HEK293 (cell line): Measurements from ENCODE around the gene CDK5.

Experiments used
- CTCF ChIA-PET: fragments of 350-600 bp; formaldehyde crosslinking; extraction: SDS; loops from one replicate; lab custom pipeline; 2021; ENCODE audit warnings: antibody characterized with exemption; lab: Yijun Ruan, JAX
- POLR2A ChIA-PET: fragments of 300-600 bp; formaldehyde crosslinking; extraction: SDS; loops from one replicate; lab custom pipeline; 2020; ENCODE audit warnings: antibody characterized with exemption, inconsistent platforms; lab: Yijun Ruan, JAX
- H3K27ac ChIP-seq: fragments of 200-500 bp; sonication (Bioruptor generic); 2 replicates; pipeline ENCODE4 v1.5.1; 2014; ENCODE audit warnings: low read depth, low read length, control low read depth, inconsistent platforms; ENCODE audit errors: extremely low read depth
- H3K36me3 ChIP-seq, 2 experiments: fragments of 200-500 bp in 1 of 2; sonication (Bioruptor generic) in 1 of 2; 1 replicate in 1 of 2; 2 replicates in 1 of 2; pipeline ENCODE4 v1.5.1; 2014 to 2017; ENCODE audit warnings: inconsistent platforms in 2 of 2, low read length in 2 of 2; ENCODE audit not compliant: control insufficient read depth in 2 of 2, insufficient read depth in 1 of 2
- H3K4me1 ChIP-seq: fragments of 200-500 bp; sonication (Bioruptor generic); 2 replicates; pipeline ENCODE4 v1.5.1; 2014; ENCODE audit warnings: mild to moderate bottlenecking, low read length, inconsistent platforms; ENCODE audit not compliant: control insufficient read depth, insufficient read depth
- H3K4me3 ChIP-seq: 2 replicates; pipeline ENCODE4 v1.5.1; 2011; ENCODE audit warnings: low read depth, mild to moderate bottlenecking, control low read depth, low read length, moderate library complexity
- H3K9me3 ChIP-seq: fragments of 200-500 bp; sonication (Bioruptor generic); 2 replicates; pipeline ENCODE4 v1.5.1; 2014; ENCODE audit warnings: low read depth, low read length, inconsistent platforms; ENCODE audit not compliant: control insufficient read depth, insufficient read depth
- GFI1B ChIP-seq: fragments of 450-650 bp; formaldehyde crosslinking; IDR thresholded peaks from 2 replicates; pipeline ENCODE4 v1.5.1; 2016; ENCODE audit warnings: missing biosample characterization, missing genetic modification characterization
- GLI4 ChIP-seq: fragments of 450-650 bp; formaldehyde crosslinking; IDR thresholded peaks from 2 replicates; pipeline ENCODE4 v1.5.1; 2016; ENCODE audit warnings: missing biosample characterization, missing genetic modification characterization
- HOXC10 ChIP-seq: sonication (generic); formaldehyde crosslinking; IDR thresholded peaks from 2 replicates; pipeline ENCODE4 v1.8.1; 2023; ENCODE audit warnings: mild to moderate bottlenecking, missing genetic modification reagents
- TCF7L2 ChIP-seq: IDR thresholded peaks from 2 replicates; pipeline ENCODE4 v1.6.1; 2011; ENCODE audit warnings: low read depth, mild to moderate bottlenecking, inconsistent platforms, low read length, moderate library complexity, borderline replicate concordance
- YY1 ChIP-seq: fragments of 450-650 bp; formaldehyde crosslinking; IDR thresholded peaks from 2 replicates; pipeline ENCODE4 v1.5.1; 2018; ENCODE audit warnings: missing biosample characterization, missing genetic modification characterization
- YY2 ChIP-seq: fragments of 450-650 bp; formaldehyde crosslinking; IDR thresholded peaks from 2 replicates; pipeline ENCODE4 v1.5.1; 2016; ENCODE audit warnings: missing biosample characterization, missing genetic modification characterization
- ZNF175 ChIP-seq: fragments of 450-650 bp; formaldehyde crosslinking; IDR thresholded peaks from 2 replicates; pipeline ENCODE4 v1.5.1; 2016; ENCODE audit warnings: missing biosample characterization, missing genetic modification characterization
- ZNF2 ChIP-seq: fragments of 450-650 bp; formaldehyde crosslinking; IDR thresholded peaks from 2 replicates; pipeline ENCODE4 v1.5.1; 2016; ENCODE audit warnings: missing biosample characterization, missing genetic modification characterization
- ZNF404 ChIP-seq: fragments of 450-650 bp; formaldehyde crosslinking; IDR thresholded peaks from 2 replicates; pipeline ENCODE4 v1.5.1; 2017; ENCODE audit warnings: missing biosample characterization, missing genetic modification characterization
- ZNF544 ChIP-seq: fragments of 450-650 bp; formaldehyde crosslinking; IDR thresholded peaks from 2 replicates; pipeline ENCODE4 v1.5.0; 2017; ENCODE audit warnings: missing biosample characterization, missing genetic modification characterization
- ZNF558 ChIP-seq: fragments of 450-650 bp; formaldehyde crosslinking; IDR thresholded peaks from 2 replicates; pipeline ENCODE4 v1.5.1; 2016; ENCODE audit warnings: missing biosample characterization, missing genetic modification characterization
- ZNF600 ChIP-seq: fragments of 450-650 bp; formaldehyde crosslinking; IDR thresholded peaks from 2 replicates; pipeline ENCODE4 v1.5.1; 2016; ENCODE audit warnings: missing biosample characterization, missing genetic modification characterization
- ZNF701 ChIP-seq: fragments of 450-650 bp; formaldehyde crosslinking; IDR thresholded peaks from 2 replicates; pipeline ENCODE4 v1.5.1; 2016; ENCODE audit warnings: missing biosample characterization, missing genetic modification characterization
- ZNF777 ChIP-seq: fragments of 450-650 bp; formaldehyde crosslinking; IDR thresholded peaks from 2 replicates; pipeline ENCODE4 v1.5.1; 2017; ENCODE audit warnings: missing biosample characterization, missing genetic modification characterization, borderline replicate concordance
- ZNF791 ChIP-seq: fragments of 450-650 bp; formaldehyde crosslinking; IDR thresholded peaks from 2 replicates; pipeline ENCODE4 v1.5.1; 2016; ENCODE audit warnings: missing biosample characterization, missing genetic modification characterization
- TF ChIP-seq, protein P1 (sequence below): fragments of 450-650 bp; formaldehyde crosslinking; IDR thresholded peaks from 2 replicates; pipeline ENCODE4 v1.5.0; 2017; ENCODE audit warnings: missing biosample characterization, missing genetic modification characterization, borderline replicate concordance
- TF ChIP-seq, protein P2 (sequence below): fragments of 450-650 bp; formaldehyde crosslinking; IDR thresholded peaks from 2 replicates; pipeline ENCODE4 v1.5.1; 2017; ENCODE audit warnings: missing biosample characterization, missing genetic modification characterization
- TF ChIP-seq, protein P3 (sequence below): fragments of 450-650 bp; formaldehyde crosslinking; IDR thresholded peaks from 2 replicates; pipeline ENCODE4 v1.5.1; 2017; ENCODE audit warnings: missing biosample characterization, missing genetic modification characterization
- TF ChIP-seq, protein P4 (sequence below): fragments of 450-650 bp; formaldehyde crosslinking; conservative IDR thresholded peaks from 2 replicates; pipeline ENCODE4 v1.5.1; 2016; ENCODE audit warnings: low read depth, missing biosample characterization, missing genetic modification characterization

The CDK5 gene

DNA sequence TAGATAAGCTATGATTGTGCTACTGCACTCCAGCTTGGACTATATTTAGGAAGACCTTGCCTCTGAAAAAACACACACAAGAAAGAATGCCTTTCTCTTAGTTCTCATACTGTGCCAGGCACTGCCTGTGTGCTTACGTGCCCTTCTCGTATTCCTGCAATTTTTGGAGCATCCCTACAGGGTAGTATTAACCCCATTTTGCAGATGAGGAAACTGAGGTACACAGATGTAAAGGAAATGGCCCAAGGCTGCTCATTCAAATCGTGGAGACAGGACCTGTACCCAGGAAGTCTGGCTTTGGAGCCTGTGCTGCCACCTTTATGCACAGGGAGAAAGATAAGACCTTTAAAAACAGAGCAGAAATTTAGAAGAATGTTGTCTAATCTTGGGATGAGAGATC is 45.3 kb upstream of the CDK5 start:
- ChIA-PET POLR2A (interaction anchor here (0.7 kb wide), 1 partner anchor 15 kb away, joined by 7 read pairs; no protein-coding TSS in a partner anchor), CTCF (interaction anchor here (0.6 to 4.0 kb wide), 5 partner anchors 8 to 77 kb away, joined by 3 to 23 read pairs (median 3); no protein-coding TSS in a partner anchor)
- Histone ChIP-seq H3K9me3 (no peaks in the 10 kb centered on the region), H3K36me3 (peaks cover 0 to 31% of the 10 kb centered on the region in 2 experiments; a peak in 2 of 3 replicates), H3K4me1 (no peaks in the 10 kb centered on the region), H3K4me3 (no peak overlapping the region), H3K27ac (no peak overlapping the region)
- no peak for TF ChIP-seq YY2 (tag by site-specific recombination)
- TF ChIP-seq GLI4 (tag by site-specific recombination), result no peak
- TF ChIP-seq, protein P1, sequence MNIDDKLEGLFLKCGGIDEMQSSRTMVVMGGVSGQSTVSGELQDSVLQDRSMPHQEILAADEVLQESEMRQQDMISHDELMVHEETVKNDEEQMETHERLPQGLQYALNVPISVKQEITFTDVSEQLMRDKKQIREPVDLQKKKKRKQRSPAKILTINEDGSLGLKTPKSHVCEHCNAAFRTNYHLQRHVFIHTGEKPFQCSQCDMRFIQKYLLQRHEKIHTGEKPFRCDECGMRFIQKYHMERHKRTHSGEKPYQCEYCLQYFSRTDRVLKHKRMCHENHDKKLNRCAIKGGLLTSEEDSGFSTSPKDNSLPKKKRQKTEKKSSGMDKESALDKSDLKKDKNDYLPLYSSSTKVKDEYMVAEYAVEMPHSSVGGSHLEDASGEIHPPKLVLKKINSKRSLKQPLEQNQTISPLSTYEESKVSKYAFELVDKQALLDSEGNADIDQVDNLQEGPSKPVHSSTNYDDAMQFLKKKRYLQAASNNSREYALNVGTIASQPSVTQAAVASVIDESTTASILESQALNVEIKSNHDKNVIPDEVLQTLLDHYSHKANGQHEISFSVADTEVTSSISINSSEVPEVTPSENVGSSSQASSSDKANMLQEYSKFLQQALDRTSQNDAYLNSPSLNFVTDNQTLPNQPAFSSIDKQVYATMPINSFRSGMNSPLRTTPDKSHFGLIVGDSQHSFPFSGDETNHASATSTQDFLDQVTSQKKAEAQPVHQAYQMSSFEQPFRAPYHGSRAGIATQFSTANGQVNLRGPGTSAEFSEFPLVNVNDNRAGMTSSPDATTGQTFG (tag by site-specific recombination), result no peak
- no peak for TF ChIP-seq ZNF777 (tag by site-specific recombination)
- no peak for TF ChIP-seq YY1 (tag by site-specific recombination)
- TF ChIP-seq ZNF791 (tag by site-specific recombination), result no peak
- no peak for TF ChIP-seq ZNF404 (tag by site-specific recombination)
- no peak for TF ChIP-seq ZNF544
- no peak for TF ChIP-seq ZNF175 (tag by site-specific recombination)
- TF ChIP-seq TCF7L2, result no peak
- TF ChIP-seq, protein P2, sequence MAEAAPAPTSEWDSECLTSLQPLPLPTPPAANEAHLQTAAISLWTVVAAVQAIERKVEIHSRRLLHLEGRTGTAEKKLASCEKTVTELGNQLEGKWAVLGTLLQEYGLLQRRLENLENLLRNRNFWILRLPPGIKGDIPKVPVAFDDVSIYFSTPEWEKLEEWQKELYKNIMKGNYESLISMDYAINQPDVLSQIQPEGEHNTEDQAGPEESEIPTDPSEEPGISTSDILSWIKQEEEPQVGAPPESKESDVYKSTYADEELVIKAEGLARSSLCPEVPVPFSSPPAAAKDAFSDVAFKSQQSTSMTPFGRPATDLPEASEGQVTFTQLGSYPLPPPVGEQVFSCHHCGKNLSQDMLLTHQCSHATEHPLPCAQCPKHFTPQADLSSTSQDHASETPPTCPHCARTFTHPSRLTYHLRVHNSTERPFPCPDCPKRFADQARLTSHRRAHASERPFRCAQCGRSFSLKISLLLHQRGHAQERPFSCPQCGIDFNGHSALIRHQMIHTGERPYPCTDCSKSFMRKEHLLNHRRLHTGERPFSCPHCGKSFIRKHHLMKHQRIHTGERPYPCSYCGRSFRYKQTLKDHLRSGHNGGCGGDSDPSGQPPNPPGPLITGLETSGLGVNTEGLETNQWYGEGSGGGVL (tag by site-specific recombination), result no peak
- TF ChIP-seq HOXC10 (CRISPR knock-in tag), result no peak
- TF ChIP-seq ZNF600 (tag by site-specific recombination), result no peak
- no peak for TF ChIP-seq ZNF2 (tag by site-specific recombination)
- no peak for TF ChIP-seq GFI1B (tag by site-specific recombination)
- TF ChIP-seq ZNF558 (tag by site-specific recombination), result no peak
- TF ChIP-seq ZNF701 (tag by site-specific recombination), result no peak
- TF ChIP-seq, protein P3, sequence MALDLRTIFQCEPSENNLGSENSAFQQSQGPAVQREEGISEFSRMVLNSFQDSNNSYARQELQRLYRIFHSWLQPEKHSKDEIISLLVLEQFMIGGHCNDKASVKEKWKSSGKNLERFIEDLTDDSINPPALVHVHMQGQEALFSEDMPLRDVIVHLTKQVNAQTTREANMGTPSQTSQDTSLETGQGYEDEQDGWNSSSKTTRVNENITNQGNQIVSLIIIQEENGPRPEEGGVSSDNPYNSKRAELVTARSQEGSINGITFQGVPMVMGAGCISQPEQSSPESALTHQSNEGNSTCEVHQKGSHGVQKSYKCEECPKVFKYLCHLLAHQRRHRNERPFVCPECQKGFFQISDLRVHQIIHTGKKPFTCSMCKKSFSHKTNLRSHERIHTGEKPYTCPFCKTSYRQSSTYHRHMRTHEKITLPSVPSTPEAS (tag by site-specific recombination), result no peak
- TF ChIP-seq, protein P4, sequence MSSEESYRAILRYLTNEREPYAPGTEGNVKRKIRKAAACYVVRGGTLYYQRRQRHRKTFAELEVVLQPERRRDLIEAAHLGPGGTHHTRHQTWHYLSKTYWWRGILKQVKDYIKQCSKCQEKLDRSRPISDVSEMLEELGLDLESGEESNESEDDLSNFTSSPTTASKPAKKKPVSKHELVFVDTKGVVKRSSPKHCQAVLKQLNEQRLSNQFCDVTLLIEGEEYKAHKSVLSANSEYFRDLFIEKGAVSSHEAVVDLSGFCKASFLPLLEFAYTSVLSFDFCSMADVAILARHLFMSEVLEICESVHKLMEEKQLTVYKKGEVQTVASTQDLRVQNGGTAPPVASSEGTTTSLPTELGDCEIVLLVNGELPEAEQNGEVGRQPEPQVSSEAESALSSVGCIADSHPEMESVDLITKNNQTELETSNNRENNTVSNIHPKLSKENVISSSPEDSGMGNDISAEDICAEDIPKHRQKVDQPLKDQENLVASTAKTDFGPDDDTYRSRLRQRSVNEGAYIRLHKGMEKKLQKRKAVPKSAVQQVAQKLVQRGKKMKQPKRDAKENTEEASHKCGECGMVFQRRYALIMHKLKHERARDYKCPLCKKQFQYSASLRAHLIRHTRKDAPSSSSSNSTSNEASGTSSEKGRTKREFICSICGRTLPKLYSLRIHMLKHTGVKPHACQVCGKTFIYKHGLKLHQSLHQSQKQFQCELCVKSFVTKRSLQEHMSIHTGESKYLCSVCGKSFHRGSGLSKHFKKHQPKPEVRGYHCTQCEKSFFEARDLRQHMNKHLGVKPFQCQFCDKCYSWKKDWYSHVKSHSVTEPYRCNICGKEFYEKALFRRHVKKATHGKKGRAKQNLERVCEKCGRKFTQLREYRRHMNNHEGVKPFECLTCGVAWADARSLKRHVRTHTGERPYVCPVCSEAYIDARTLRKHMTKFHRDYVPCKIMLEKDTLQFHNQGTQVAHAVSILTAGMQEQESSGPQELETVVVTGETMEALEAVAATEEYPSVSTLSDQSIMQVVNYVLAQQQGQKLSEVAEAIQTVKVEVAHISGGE (tag by site-specific recombination), result no peak
